ENCODE data around the gene HSF4. TPM values are rescaled to one million over a fixed set of nuclear protein-coding genes. Genes with fewer than 3 reads are reported as not detected.

The HSF4 gene
- total RNA-seq, 1 experiment from 2014 or later, result 38.6 TPM

- H3K27ac ChIP-seq (ENCODE audit: low read length), result no peak overlapping the region
- CTCF ChIA-PET, result no interaction called here
These were observed 18.8 kb upstream of the HSF4 start for GRCh38 chr16:67145746-67146145.

GRCh38 chr16:67146523-67147357 is 17.8 kb upstream of the HSF4 start:
- TF ChIP-seq TCF7L2 (IDR thresholded peaks at IDR 0.05; ENCODE audit: low read depth, low read length), result no peak
- TF ChIP-seq SIN3A (IDR thresholded peaks at IDR 0.05; ENCODE audit: borderline replicate concordance, insufficient read depth, low read depth, low read length), result no peak
- no peak for TF ChIP-seq REST (IDR thresholded peaks at IDR 0.05; ENCODE audit: insufficient read depth in 1 of 2, low read depth in 2 of 2, low read length in 1 of 2)
- TF ChIP-seq CTCF (IDR thresholded peaks at IDR 0.05), result no peak; the same call in 1 of the 2 replicates
- no peak for TF ChIP-seq POLR2AphosphoS5 (IDR thresholded peaks at IDR 0.05; ENCODE audit: low read depth, low read length)
- in situ Hi-C loops (cut with HindIII; ENCODE audit: low pct_unique_long_range_greater_than_20kb, low sequenced_read_pairs) (no loop called here), intact Hi-C loops (cut with micrococcal nuclease; ENCODE audit: unreplicated experiment) (no loop called here)
- ChIA-PET POLR2A (no interaction called here), CTCF (no interaction called here)
- DNase-seq (ENCODE audit: low read depth, low spot score), result no peak
- no peak overlapping the region for H3K27ac ChIP-seq (ENCODE audit: low read length)
- H3K4me1 ChIP-seq (ENCODE audit: control insufficient read depth, insufficient read depth, low read length), result peaks cover 5% of the 10 kb centered on the region
- H3K27me3 ChIP-seq (ENCODE audit: control insufficient read depth, insufficient read depth, low read length), result no peaks in the 10 kb centered on the region
- no peak overlapping the region for H3K4me3 ChIP-seq (ENCODE audit: low read depth in 2 of 2, low read length in 2 of 2)
- H3K36me3 ChIP-seq (ENCODE audit: control insufficient read depth, insufficient read depth, low read length), result peaks cover 5% of the 10 kb centered on the region; the same call in 1 of the 2 replicates
- no TSS peak for BruUV-seq (replicated peaks)
- no peak for ATAC-seq
- no peaks in the 10 kb centered on the region for H3K9me3 ChIP-seq (ENCODE audit: control insufficient read depth, insufficient read depth, low read depth, low read length)

More at GRCh38 chr16:67145746-67146145, 18.8 kb upstream of the HSF4 start:
- Histone ChIP-seq H3K4me3 (ENCODE audit: low read depth in 2 of 2, low read length in 2 of 2) (no peak overlapping the region), H3K27me3 (ENCODE audit: control insufficient read depth, insufficient read depth, low read length) (no peaks in the 10 kb centered on the region), H3K36me3 (ENCODE audit: control insufficient read depth, insufficient read depth, low read length) (peaks cover 5% of the 10 kb centered on the region; the same call in 1 of the 2 replicates), H3K9me3 (ENCODE audit: control insufficient read depth, insufficient read depth, low read depth, low read length) (no peaks in the 10 kb centered on the region), H3K4me1 (ENCODE audit: control insufficient read depth, insufficient read depth, low read length) (no peaks in the 10 kb centered on the region)
- TF ChIP-seq SIN3A (IDR thresholded peaks at IDR 0.05; ENCODE audit: borderline replicate concordance, insufficient read depth, low read depth, low read length) (no peak), REST (IDR thresholded peaks at IDR 0.05; ENCODE audit: insufficient read depth in 1 of 2, low read depth in 2 of 2, low read length in 1 of 2) (no peak), TCF7L2 (IDR thresholded peaks at IDR 0.05; ENCODE audit: low read depth, low read length) (no peak), CTCF (IDR thresholded peaks at IDR 0.05) (no peak), POLR2AphosphoS5 (IDR thresholded peaks at IDR 0.05; ENCODE audit: low read depth, low read length) (no peak)
- BruUV-seq (replicated peaks), result no TSS peak
- intact Hi-C loops (cut with micrococcal nuclease; ENCODE audit: unreplicated experiment) (no loop called here), in situ Hi-C loops (cut with HindIII; ENCODE audit: low pct_unique_long_range_greater_than_20kb, low sequenced_read_pairs) (no loop called here)
- POLR2A ChIA-PET, result no interaction called here
- ATAC-seq (no peak), DNase-seq (ENCODE audit: low read depth, low spot score) (no peak)

Measured in Panc1 (cell line).